ENCODE data around the gene FAM53A.
"Not testable (repeated sequence)": the region's sequence is repeated elsewhere in the genome, so short reads cannot be mapped to it uniquely, and the experiment has no call there.

Gene FAM53A

DNA sequence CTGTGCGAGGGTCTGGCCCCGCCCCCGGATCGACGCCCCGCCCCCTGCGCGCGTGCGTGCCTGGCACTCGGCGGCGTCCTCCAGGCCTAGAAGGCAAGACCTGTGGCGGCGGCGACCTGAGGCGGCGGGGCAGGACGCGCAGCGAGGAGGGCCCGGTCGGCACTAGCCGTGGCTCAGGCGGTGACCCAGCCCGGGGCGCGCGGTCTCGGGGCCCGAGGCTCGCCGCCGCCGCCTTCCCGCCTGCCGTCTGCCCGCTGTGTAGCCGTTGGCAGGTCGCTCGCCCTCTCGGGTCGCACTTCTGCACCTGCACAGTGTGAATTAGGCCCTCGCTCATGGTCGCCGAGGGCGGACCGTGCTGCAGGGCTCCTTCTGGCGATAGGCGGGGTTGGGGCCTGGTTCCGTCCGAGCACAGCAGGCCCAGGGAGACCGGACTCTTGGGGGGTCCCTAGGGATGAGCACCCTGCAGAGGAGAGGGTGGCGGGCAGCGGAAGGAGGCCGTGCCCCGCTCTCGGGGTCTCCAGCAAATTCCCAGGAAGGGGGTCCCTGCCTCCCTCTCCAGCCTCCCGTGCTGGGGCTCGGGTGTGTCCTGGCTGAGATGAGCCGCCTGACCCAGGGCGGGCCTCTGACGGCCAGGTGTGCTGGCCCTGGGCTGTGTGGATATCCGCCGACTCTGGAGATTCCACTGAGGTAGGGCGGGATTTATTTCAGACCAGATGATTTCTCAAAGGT lies 557 bp upstream of the FAM53A start:
- no peak for DNase-seq

- DNase-seq, result no peak
Measured at GRCh38 chr4:1683261-1683735, 815 bp downstream of the FAM53A start.

DNA sequence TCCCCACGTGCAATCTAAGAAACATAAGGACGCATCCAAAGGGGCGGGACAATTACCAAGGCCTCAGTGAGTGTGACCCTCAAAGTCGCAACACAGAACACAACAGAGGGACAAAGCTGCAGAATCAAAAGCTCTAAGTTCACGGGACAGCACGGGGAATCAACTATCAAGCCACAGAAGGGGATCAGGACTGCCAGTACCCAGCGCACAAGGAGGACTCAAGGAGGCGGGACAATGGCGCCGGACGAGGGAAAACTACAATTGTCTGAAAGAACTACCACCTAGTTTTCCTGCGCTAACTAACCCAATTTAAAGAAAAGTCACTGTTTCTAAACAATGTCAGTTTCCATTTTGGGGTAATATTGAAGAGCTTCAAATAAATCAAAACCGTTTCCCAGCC lies 1.3 kb downstream of the FAM53A start:
- no peak for DNase-seq

- no peak for DNase-seq
Measured at GRCh38 chr4:1678244-1678643, 5.9 kb downstream of the FAM53A start.

DNA sequence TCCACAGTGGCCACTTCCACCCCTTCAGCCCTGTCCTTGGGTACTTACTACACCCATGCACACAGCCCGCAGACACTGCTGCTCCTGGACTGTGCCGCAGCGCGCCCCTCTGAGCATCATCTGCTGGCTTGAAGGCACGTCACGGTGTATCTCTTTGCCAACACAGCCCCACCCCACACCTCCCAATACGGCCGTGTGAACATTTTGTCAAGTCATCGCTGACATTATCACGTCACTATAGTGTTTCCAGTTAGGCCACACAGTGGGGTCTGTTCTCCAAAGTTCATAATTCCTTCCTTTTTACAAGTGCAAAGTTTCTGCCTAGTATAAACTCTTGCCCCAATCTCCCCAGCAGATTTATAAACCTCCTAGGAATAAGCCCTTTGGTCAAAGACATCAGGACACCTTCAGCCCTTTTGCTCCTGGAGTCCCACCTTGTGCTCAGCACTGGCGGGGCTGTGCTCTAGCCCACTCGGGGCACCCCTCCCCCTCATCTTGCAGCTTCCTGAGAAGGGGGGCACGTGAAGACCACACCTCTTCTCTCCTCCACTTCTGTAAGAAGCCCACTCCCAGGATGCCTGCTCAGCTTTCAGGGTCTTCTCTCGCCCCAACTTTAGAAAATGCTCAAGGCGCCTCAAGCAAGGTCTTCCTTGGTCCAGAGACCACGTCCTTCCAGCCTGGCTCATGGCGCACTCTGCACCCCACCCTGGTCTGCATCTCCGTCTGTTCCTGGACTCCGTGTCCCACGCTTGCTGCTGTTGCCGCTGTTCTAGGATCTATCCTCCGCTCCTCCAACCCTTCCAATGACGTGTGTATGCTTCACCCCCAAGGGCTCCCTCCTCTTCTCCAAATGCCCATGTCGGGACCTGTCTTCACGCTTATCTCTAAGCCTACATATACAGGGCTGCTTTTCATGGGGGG lies 7.2 kb downstream of the FAM53A start:
- DNase-seq, result no peak

GRCh38 chr4:1675802-1676137 lies 8.3 kb downstream of the FAM53A start:
- no peak for DNase-seq

DNA sequence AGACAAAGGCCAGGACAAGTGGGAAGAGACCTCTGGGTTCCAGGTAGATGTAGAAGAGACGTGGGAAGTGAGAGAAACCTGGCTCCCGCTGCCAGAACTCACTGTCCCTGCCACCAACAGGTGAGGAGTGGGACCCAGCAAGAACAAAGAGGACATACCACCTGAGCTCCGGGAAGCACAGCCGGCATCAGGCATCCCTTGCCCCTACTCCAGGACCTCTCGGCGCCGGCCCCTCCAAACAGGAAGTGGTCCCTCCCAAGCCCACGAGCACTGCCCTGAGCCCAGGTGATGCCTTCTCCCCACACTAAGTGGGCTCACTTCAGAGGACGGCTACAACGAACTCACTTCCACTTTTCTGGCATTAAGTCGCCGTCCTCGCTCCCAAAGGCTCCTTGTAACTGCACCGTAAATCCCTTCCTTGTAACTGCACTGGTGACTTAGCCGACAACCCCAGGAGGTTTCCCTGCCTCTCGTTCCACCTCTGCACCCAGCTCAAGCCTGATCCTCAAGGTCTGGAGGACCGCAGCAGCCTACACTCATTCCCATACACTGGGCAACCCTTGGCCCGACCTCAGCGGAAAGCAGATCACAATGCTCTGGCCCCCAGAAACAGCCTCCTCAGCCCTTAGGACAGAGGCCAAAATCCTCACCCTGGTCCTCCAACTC lies 8.8 kb downstream of the FAM53A start:
- no peak for DNase-seq

DNA sequence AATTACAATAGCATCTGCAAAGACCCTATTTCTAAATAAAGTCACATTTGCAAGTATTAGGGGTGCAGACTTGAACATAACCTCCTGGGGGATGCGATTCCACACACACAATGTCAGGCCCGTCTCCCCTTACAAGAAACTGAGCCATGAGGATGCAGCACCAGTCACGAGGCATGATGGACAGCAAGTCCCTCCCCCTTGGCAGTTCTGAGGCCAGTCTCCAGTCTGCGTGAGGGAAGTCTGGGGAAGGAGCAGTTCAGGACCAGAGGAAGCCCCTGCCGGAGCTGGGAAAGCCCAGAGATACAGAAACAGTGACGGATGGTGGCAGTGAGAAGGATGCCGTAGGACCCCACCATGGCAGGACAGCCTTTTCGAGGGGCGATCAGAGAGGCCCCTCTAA lies 9.4 kb downstream of the FAM53A start:
- DNase-seq, result no peak

DNA sequence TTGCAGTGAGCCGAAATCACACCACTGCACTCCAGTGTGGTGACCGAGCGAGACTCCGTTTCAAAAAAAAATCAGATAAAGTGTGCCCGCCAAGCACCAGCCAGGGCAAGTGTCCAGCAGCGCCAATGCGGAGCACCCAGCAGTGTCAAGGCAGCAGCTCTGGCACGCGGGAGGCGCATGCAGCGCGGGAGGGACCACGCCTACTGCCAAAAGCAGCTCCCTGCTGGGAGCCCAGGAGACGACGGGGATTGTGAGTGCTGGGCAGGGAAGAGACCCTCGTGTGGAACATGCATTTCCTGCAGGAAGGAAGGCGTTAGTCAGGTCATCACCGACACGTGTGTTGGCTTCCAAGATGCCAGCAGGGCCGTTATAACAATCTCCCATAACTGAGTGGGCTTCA lies 10.4 kb downstream of the FAM53A start:
- DNase-seq, result no peak

DNA sequence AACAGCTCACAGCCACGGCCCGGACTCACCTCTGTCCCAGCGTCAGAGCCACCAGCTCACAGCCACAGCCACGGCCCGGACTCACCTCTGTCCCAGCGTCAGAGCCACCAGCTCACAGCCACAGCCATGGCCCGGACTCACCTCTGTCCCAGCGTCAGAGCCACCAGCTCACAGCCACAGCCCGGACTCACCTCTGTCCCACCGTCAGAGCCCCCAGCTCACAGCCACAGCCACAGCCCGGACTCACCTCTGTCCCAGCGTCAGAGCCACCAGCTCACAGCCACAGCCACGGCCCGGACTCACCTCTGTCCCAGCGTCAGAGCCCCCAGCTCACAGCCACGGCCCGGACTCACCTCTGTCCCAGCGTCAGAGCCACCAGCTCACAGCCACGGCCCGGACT lies 13.1 kb downstream of the FAM53A start:
- not testable (repeated sequence) for DNase-seq

DNA sequence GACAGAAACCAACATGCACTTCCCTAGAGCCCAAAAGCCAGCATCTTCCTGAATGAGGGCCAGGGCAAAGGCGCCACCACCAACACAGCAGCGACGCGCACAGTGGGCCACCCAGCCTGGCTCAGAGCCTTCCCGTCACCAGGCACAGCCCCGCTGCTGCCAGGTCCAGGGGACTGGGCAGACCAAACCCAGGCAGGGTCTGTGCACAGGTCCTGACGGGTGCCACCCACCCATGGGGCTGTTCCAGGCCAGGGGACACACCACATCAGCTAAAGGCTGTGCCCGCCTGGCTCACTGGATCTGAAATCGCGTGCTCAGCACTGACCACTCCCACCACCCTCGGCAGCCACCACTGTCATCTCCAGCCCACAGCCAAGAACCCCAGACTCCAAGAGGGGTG lies 13.8 kb downstream of the FAM53A start:
- DNase-seq, result no peak

GRCh38 chr4:1669850-1670249 lies 14.3 kb downstream of the FAM53A start:
- no peak for DNase-seq

DNA sequence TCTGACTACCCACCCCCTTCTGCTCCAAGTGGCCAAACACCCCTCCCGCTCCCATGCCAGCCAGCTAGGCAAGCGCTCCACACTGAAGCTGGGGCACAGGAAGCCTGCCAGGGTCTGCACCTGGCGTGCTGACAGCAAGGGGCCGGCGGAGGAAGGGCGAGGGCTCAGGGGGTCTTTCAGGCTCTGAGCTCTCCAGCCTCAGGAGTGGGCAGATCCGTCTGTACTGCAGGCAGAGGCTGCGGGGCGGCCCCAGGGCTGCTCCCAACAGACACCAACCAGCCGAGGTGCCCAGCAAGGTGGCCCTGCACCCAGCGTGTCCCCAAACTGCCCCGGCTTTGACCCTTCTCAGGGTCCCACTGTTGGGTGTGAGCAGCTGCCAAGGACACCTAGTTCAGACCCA lies 14.8 kb downstream of the FAM53A start:
- no peak for DNase-seq

DNA sequence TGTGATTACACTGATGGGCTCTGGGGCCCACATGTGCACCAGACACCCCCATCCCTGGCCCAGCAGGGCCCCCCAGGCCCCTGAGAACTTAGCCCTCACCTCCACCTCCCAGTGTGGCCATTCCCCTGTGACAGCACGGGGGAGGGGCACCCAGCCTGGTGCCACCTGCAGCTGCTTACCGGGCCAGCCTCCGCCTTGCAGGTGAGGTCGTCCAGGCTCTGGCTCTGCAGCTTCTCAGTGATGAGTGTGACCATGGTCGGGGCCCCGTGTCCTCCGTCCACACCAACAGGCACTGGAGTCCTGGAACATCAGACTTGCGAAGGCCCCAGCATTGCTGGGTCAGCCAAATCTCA lies 15.6 kb downstream of the FAM53A start:
- DNase-seq, result no peak

GRCh38 chr4:1667273-1667672 lies 16.8 kb downstream of the FAM53A start:
- DNase-seq, result no peak

- DNase-seq, result no peak
Measured at GRCh38 chr4:1666391-1666790, 17.7 kb downstream of the FAM53A start.

- no peak for DNase-seq
Measured at GRCh38 chr4:1664141-1664540, 20.0 kb downstream of the FAM53A start.

DNA sequence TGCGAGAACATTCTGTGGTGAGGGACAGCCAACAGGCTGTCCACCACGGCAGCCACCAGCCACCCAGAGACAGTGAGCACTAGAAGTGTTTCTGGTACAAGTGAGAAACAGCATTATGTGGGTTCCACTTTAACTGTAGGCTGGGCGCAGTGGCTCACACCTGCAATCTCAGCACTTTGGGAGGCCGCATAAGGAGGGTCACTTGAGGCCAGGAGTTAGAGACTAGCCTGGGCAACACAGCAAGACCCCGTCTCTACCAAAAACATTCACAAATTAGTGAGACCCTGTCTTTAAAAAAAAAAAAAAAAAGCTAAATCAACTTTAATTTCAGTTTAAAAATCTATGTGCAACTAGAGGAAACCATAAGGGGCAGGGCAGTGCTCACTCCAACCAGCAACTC lies 20.6 kb downstream of the FAM53A start:
- DNase-seq, result no peak

- DNase-seq, result no peak
Measured at GRCh38 chr4:1661695-1662094, 22.4 kb downstream of the FAM53A start.

- no peak for DNase-seq
Measured at GRCh38 chr4:1660948-1661677, 23.0 kb downstream of the FAM53A start.

DNA sequence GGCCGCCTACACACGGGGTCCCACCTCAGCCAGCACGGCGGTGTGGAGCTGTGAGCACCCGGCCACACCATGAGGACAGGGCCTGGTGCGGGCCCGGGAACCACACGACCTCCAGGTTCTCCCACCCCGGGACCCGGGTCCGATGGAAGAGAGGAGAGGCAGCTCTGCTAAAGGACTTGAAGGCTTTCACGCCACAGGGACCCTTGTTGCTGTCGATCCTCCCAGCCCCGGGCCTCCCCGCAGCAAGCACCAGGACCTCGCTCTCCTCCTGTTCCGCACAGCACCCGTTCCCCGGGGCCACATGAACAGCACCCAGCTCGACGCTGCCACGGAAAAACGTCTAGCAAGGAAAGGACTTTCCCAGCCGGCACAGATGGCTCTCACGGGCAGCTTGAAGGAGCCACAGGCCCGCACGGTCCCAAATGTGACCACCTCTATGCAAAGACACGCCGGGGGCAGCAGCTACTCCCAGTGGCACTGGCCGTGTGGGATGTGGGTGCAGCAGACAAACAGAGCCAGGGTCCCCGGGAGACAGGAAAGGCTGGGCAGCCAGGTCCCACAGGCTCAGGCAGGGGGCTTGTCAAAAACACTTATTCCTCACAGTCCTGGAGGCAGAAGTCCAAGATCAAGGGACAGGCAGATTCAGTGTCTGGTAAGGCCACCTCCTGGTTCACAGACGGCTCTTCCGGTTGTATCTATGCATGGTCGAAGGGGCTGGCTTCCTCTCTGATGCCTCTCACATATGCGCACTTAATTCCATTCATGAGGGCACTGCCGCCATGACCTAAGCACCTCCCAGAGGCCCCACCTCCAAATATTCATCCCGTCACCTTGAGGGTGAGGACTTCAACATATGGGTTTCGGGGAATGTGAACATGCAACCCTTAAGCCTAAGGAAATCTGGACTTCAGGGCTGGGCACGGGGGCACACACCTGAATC lies 24.7 kb downstream of the FAM53A start:
- no peak for DNase-seq

GRCh38 chr4:1658581-1658980 lies 25.5 kb downstream of the FAM53A start:
- DNase-seq, result no peak

Data from CD4-positive, alpha-beta T cell treated with Interleukin-6 for 4 hours (primary cell).